Calu3 (cell line): ENCODE measurements around the gene SLC39A10. TPM values are rescaled to one million over a fixed set of nuclear protein-coding genes. Genes with fewer than 3 reads are reported as not detected.
"Not testable (repeated sequence)": the region's sequence is repeated elsewhere in the genome, so short reads cannot be mapped to it uniquely, and the experiment has no call there.

ENCODE experiments used
- BruUV-seq: library from RNA; stranded (reverse); fragments of 400-500 nt; replicated peaks from 2 replicates; lab custom pipeline; 2021; lab: Mats Ljungman, UMichigan
- CTCF ChIA-PET: fragments of 300-600 bp; sonication (Branson Sonifier 250); formaldehyde crosslinking; loops from one replicate; lab custom pipeline; 2022; ENCODE audit warnings: antibody characterized with exemption; lab: Charles Lee
- DNase-seq: peaks from one replicate; pipeline ENCODE4 v3.0.0; 2022
- H3K27ac Mint-ChIP-seq: one replicate; pipeline ENCODE4 v1.8.0; 2022; ENCODE audit warnings: mixed read lengths; ENCODE audit not compliant: unreplicated experiment
- H3K27me3 Mint-ChIP-seq: one replicate; pipeline ENCODE4 v1.8.0; 2022; ENCODE audit warnings: mixed read lengths; ENCODE audit not compliant: unreplicated experiment
- H3K36me3 Mint-ChIP-seq: one replicate; pipeline ENCODE4 v1.8.0; 2022; ENCODE audit warnings: mild to moderate bottlenecking, moderate library complexity, mixed read lengths; ENCODE audit not compliant: insufficient read depth, unreplicated experiment
- H3K4me1 Mint-ChIP-seq: one replicate; pipeline ENCODE4 v1.8.0; 2022; ENCODE audit warnings: mild to moderate bottlenecking, low read depth, mixed read lengths; ENCODE audit not compliant: unreplicated experiment
- H3K4me3 Mint-ChIP-seq: one replicate; pipeline ENCODE4 v1.8.0; 2022; ENCODE audit warnings: mild to moderate bottlenecking, low read depth, moderate library complexity, mixed read lengths; ENCODE audit not compliant: unreplicated experiment
- H3K9me3 Mint-ChIP-seq: one replicate; pipeline ENCODE4 v1.8.0; 2022; ENCODE audit warnings: low read depth, mixed read lengths; ENCODE audit not compliant: unreplicated experiment
- CTCF ChIP-seq: fragments of 200-600 bp; IDR thresholded peaks from one replicate; pipeline ENCODE4 v1.8.0; 2022; ENCODE audit warnings: antibody characterized with exemption; ENCODE audit not compliant: unreplicated experiment
- intact Hi-C: fragments of 100-400 bp; cut with micrococcal nuclease; formaldehyde crosslinking; loops from one replicate; pipeline ENCODE4 v1.10.0; 2022; ENCODE audit not compliant: unreplicated experiment
- total RNA-seq: library from RNA; stranded (reverse); gene quantifications from 2 replicates; pipeline ENCODE4 v1.2.3, GENCODE V29; 2022

Gene SLC39A10
- total RNA-seq, 1 experiment from 2014 or later: 133 TPM

- CTCF ChIA-PET: no interaction called here
- DNase-seq: no peak
- Mint-ChIP-seq H3K27ac (no peak overlapping the region), H3K36me3 (no peaks in the 10 kb centered on the region), H3K27me3 (no peaks in the 10 kb centered on the region), H3K4me3 (no peak overlapping the region), H3K9me3 (peaks cover 2% of the 10 kb centered on the region), H3K4me1 (peaks cover 50% of the 10 kb centered on the region)
- TF ChIP-seq CTCF: no peak
- no TSS peak for BruUV-seq
- intact Hi-C loops: no loop called here
Measured at GRCh38 chr2:195639238-195639858, 17.7 kb upstream of the SLC39A10 start.

- no TSS peak for BruUV-seq
- TF ChIP-seq CTCF: no peak
- Mint-ChIP-seq H3K4me1 (peaks cover 47% of the 10 kb centered on the region), H3K27me3 (no peaks in the 10 kb centered on the region), H3K27ac (no peak overlapping the region), H3K4me3 (no peak overlapping the region), H3K9me3 (peaks cover 2% of the 10 kb centered on the region), H3K36me3 (no peaks in the 10 kb centered on the region)
- CTCF ChIA-PET: no interaction called here
- intact Hi-C loops: no loop called here
- no peak for DNase-seq
Measured at GRCh38 chr2:195639959-195640358, 17.1 kb upstream of the SLC39A10 start.

- peak overlapping the region; percentile 15 for H3K27ac Mint-ChIP-seq
- CTCF ChIA-PET: interaction anchor here (0.6 to 1.8 kb wide), 4 partner anchors 15 to 1560 kb away, joined by 3 to 8 read pairs (median 6); partner anchors contain the start of gene SLC39A10
- no peak for DNase-seq
- no peaks in the 10 kb centered on the region for H3K36me3 Mint-ChIP-seq
- H3K27me3 Mint-ChIP-seq: no peaks in the 10 kb centered on the region
- BruUV-seq: no TSS peak
- intact Hi-C loops: no loop called here
- TF ChIP-seq CTCF: no peak
- H3K4me3 Mint-ChIP-seq: no peak overlapping the region
- H3K4me1 Mint-ChIP-seq: peaks cover 44% of the 10 kb centered on the region
- H3K9me3 Mint-ChIP-seq: peaks cover 2% of the 10 kb centered on the region
Measured at GRCh38 chr2:195642027-195642678, 14.9 kb upstream of the SLC39A10 start.

GRCh38 chr2:195642679-195643068 is 14.4 kb upstream of the SLC39A10 start:
- TF ChIP-seq CTCF: no peak
- CTCF ChIA-PET: interaction anchor here (0.6 to 1.8 kb wide), 3 partner anchors 14 to 35 kb away, joined by 3 to 7 read pairs (median 4); partner anchors contain the start of gene SLC39A10
- peak overlapping the region; percentile 15 for H3K27ac Mint-ChIP-seq
- H3K36me3 Mint-ChIP-seq: no peaks in the 10 kb centered on the region
- peaks cover 1% of the 10 kb centered on the region for H3K9me3 Mint-ChIP-seq
- no peak for DNase-seq
- H3K27me3 Mint-ChIP-seq: no peaks in the 10 kb centered on the region
- BruUV-seq: no TSS peak
- H3K4me1 Mint-ChIP-seq: peaks cover 39% of the 10 kb centered on the region
- intact Hi-C loops: no loop called here
- H3K4me3 Mint-ChIP-seq: no peak overlapping the region

- BruUV-seq, H3K9me3 Mint-ChIP-seq, H3K4me3 Mint-ChIP-seq, intact Hi-C loops, H3K36me3 Mint-ChIP-seq, DNase-seq, H3K27me3 Mint-ChIP-seq, H3K27ac Mint-ChIP-seq: not testable (repeated sequence)
- CTCF ChIA-PET: interaction anchor here (0.7 to 1.4 kb wide), 2 partner anchors 10 to 14 kb away, joined by 4 to 5 read pairs; no protein-coding TSS in a partner anchor
- H3K4me1 Mint-ChIP-seq: peaks cover 37% of the 10 kb centered on the region
Measured at GRCh38 chr2:195644708-195645107, 12.3 kb upstream of the SLC39A10 start.
